HL-60 (cell line): ENCODE results near the gene TNKS1BP1.

Experiments
- DNase-seq, 2 experiments: peaks; one replicate each; pipeline ENCODE4 v3.0.0-alpha.2; 2010 to 2020; ENCODE audit warnings: low read depth in 1 of 2, low spot score in 1 of 2
- H3K27ac ChIP-seq: fragments of 250-450 bp; sonication (Bioruptor Pico); replicated peaks from 2 replicates; pipeline ENCODE4 v1.5.1; 2020; ENCODE audit warnings: mild to moderate bottlenecking, moderate library complexity
- H3K27me3 ChIP-seq: fragments of 250-450 bp; sonication (Bioruptor Pico); 2 replicates; pipeline ENCODE4 v1.5.1; 2021; ENCODE audit warnings: mild to moderate bottlenecking, moderate library complexity; ENCODE audit not compliant: insufficient read depth, poor library complexity, severe bottlenecking
- H3K4me3 ChIP-seq: replicated peaks from 2 replicates; pipeline ENCODE4 v1.5.1; 2011; ENCODE audit warnings: mild to moderate bottlenecking, control low read depth, low read length; ENCODE audit not compliant: insufficient read depth
- GABPA ChIP-seq: IDR thresholded peaks from 2 replicates; pipeline ENCODE4 v1.6.1; 2012; ENCODE audit warnings: low read depth
- POLR2AphosphoS5 ChIP-seq: IDR thresholded peaks from 2 replicates; pipeline ENCODE4 v1.6.1; 2012; ENCODE audit warnings: low read depth
- SPI1 ChIP-seq: IDR thresholded peaks from 2 replicates; pipeline ENCODE4 v1.6.1; 2012; ENCODE audit warnings: low read depth, mild to moderate bottlenecking, borderline replicate concordance
- TF ChIP-seq, protein P1 (sequence below): IDR thresholded peaks from 2 replicates; pipeline ENCODE4 v1.6.1; 2012; ENCODE audit warnings: low read depth; ENCODE audit not compliant: insufficient replicate concordance
- TF ChIP-seq, protein P2 (sequence below): IDR thresholded peaks from one replicate; pipeline ENCODE4 v1.5.1; 2011; ENCODE audit warnings: low read length, control low read depth, inconsistent platforms; ENCODE audit not compliant: insufficient read depth

TNKS1BP1 gene

GRCh38 chr11:57260937-57261783 is 63.6 kb downstream of the TNKS1BP1 start:
- DNase-seq, result no peak
- TF ChIP-seq, protein P1, sequence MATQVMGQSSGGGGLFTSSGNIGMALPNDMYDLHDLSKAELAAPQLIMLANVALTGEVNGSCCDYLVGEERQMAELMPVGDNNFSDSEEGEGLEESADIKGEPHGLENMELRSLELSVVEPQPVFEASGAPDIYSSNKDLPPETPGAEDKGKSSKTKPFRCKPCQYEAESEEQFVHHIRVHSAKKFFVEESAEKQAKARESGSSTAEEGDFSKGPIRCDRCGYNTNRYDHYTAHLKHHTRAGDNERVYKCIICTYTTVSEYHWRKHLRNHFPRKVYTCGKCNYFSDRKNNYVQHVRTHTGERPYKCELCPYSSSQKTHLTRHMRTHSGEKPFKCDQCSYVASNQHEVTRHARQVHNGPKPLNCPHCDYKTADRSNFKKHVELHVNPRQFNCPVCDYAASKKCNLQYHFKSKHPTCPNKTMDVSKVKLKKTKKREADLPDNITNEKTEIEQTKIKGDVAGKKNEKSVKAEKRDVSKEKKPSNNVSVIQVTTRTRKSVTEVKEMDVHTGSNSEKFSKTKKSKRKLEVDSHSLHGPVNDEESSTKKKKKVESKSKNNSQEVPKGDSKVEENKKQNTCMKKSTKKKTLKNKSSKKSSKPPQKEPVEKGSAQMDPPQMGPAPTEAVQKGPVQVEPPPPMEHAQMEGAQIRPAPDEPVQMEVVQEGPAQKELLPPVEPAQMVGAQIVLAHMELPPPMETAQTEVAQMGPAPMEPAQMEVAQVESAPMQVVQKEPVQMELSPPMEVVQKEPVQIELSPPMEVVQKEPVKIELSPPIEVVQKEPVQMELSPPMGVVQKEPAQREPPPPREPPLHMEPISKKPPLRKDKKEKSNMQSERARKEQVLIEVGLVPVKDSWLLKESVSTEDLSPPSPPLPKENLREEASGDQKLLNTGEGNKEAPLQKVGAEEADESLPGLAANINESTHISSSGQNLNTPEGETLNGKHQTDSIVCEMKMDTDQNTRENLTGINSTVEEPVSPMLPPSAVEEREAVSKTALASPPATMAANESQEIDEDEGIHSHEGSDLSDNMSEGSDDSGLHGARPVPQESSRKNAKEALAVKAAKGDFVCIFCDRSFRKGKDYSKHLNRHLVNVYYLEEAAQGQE, result no peak

DNA sequence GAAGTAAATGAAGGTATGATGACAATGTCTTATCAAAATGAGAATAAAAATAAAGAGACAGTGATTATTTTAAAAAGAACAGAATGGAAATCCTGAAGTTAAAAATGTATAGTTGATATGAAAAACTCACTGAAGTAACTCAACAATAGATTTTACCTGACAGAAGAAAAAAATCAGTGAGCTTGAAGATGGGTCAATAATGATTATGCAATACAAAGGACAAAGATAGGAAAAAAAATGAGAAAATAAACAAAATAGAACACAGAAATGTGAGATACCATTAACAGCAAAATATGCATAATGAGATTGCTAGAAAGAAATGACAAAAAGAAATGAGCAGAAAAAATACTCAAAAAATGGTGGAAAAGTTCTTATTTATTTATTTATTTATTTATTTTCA is 68.6 kb downstream of the TNKS1BP1 start:
- H3K4me3 ChIP-seq, result no peak overlapping the region
- peaks cover 23% of the 10 kb centered on the region for H3K27me3 ChIP-seq
- no peak for DNase-seq
- TF ChIP-seq GABPA (no peak), POLR2AphosphoS5 (no peak), SPI1 (no peak)
- TF ChIP-seq, protein P1, result no peak
- TF ChIP-seq, protein P2, sequence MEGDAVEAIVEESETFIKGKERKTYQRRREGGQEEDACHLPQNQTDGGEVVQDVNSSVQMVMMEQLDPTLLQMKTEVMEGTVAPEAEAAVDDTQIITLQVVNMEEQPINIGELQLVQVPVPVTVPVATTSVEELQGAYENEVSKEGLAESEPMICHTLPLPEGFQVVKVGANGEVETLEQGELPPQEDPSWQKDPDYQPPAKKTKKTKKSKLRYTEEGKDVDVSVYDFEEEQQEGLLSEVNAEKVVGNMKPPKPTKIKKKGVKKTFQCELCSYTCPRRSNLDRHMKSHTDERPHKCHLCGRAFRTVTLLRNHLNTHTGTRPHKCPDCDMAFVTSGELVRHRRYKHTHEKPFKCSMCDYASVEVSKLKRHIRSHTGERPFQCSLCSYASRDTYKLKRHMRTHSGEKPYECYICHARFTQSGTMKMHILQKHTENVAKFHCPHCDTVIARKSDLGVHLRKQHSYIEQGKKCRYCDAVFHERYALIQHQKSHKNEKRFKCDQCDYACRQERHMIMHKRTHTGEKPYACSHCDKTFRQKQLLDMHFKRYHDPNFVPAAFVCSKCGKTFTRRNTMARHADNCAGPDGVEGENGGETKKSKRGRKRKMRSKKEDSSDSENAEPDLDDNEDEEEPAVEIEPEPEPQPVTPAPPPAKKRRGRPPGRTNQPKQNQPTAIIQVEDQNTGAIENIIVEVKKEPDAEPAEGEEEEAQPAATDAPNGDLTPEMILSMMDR, result no peak
- H3K27ac ChIP-seq, result no peak overlapping the region

More at GRCh38 chr11:57260937-57261783, 63.6 kb downstream of the TNKS1BP1 start:
- no peak overlapping the region for H3K27ac ChIP-seq
- H3K4me3 ChIP-seq, result no peak overlapping the region
- no peaks in the 10 kb centered on the region for H3K27me3 ChIP-seq

GRCh38 chr11:57255618-57256017 is 69.1 kb downstream of the TNKS1BP1 start:
- Histone ChIP-seq H3K4me3 (no peak overlapping the region), H3K27ac (no peak overlapping the region), H3K27me3 (peaks cover 23% of the 10 kb centered on the region)
- TF ChIP-seq GABPA, result no peak
- TF ChIP-seq, protein P1, result no peak
- no peak for TF ChIP-seq SPI1
- no peak for TF ChIP-seq POLR2AphosphoS5
- TF ChIP-seq, protein P2, result no peak
- no peak for DNase-seq
